ENCODE results near the gene EMP2. TPM values are rescaled to one million over a fixed set of nuclear protein-coding genes. Genes with fewer than 3 reads are reported as not detected.

The EMP2 gene
- total RNA-seq, 4 donors from 2014 or later: 7.9 to 13.5 (median 11.7) TPM

GRCh38 chr16:10495031-10495345 lies 85.4 kb downstream of the EMP2 start:
- H3K4me3 ChIP-seq: no peak overlapping the region
- in situ Hi-C loops (cut with MboI; ENCODE audit: low sequenced_read_pairs in 4 of 4): no loop called here
- no peaks in the 10 kb centered on the region for H3K4me1 ChIP-seq
- DNase-seq (no peak), ATAC-seq (no peak)
- intact Hi-C loops (cut with DNase I; ENCODE audit: low total_unique reads): no loop called here
- no peaks in the 10 kb centered on the region for H3K36me3 ChIP-seq
- H3K27me3 ChIP-seq: no peaks in the 10 kb centered on the region
- no peaks in the 10 kb centered on the region for H3K9me3 ChIP-seq
- TF ChIP-seq POLR2A (IDR thresholded peaks at IDR 0.05) (no peak), CTCF (IDR thresholded peaks at IDR 0.05 in 4 of 5, conservative IDR thresholded peaks at IDR 0.05 in 1 of 5) (no peak)
- H3K27ac ChIP-seq: no peak overlapping the region

GRCh38 chr16:10494343-10495030 lies 85.9 kb downstream of the EMP2 start:
- no peaks in the 10 kb centered on the region for H3K9me3 ChIP-seq
- no peaks in the 10 kb centered on the region for H3K27me3 ChIP-seq
- DNase-seq (no peak), ATAC-seq (no peak)
- no peaks in the 10 kb centered on the region for H3K36me3 ChIP-seq
- no peak overlapping the region for H3K4me3 ChIP-seq
- intact Hi-C loops (cut with DNase I; ENCODE audit: low total_unique reads) (no loop called here), in situ Hi-C loops (cut with MboI; ENCODE audit: low sequenced_read_pairs in 4 of 4) (no loop called here)
- TF ChIP-seq POLR2A (IDR thresholded peaks at IDR 0.05) (no peak), CTCF (IDR thresholded peaks at IDR 0.05 in 4 of 5, conservative IDR thresholded peaks at IDR 0.05 in 1 of 5) (no peak)
- H3K4me1 ChIP-seq: no peaks in the 10 kb centered on the region
- H3K27ac ChIP-seq: no peak overlapping the region

- no peak for TF ChIP-seq CTCF (IDR thresholded peaks at IDR 0.05 in 4 of 5, conservative IDR thresholded peaks at IDR 0.05 in 1 of 5)
- TF ChIP-seq POLR2A (IDR thresholded peaks at IDR 0.05): no peak
- Histone ChIP-seq H3K36me3 (no peaks in the 10 kb centered on the region), H3K4me3 (no peak overlapping the region), H3K4me1 (no peaks in the 10 kb centered on the region), H3K9me3 (no peaks in the 10 kb centered on the region), H3K27me3 (no peaks in the 10 kb centered on the region), H3K27ac (no peak overlapping the region)
- in situ Hi-C loops (cut with MboI; ENCODE audit: low sequenced_read_pairs in 4 of 4): no loop called here
- ATAC-seq (no peak), DNase-seq (no peak)
- intact Hi-C loops (cut with DNase I; ENCODE audit: low total_unique reads): no loop called here
Observed at GRCh38 chr16:10493276-10493675, 87.1 kb downstream of the EMP2 start.

GRCh38 chr16:10490141-10490540 lies 90.3 kb downstream of the EMP2 start:
- H3K27me3 ChIP-seq: no peaks in the 10 kb centered on the region
- no peaks in the 10 kb centered on the region for H3K9me3 ChIP-seq
- in situ Hi-C loops (cut with MboI; ENCODE audit: low sequenced_read_pairs in 4 of 4): no loop called here
- no peak overlapping the region for H3K4me3 ChIP-seq
- no peaks in the 10 kb centered on the region for H3K36me3 ChIP-seq
- no peaks in the 10 kb centered on the region for H3K4me1 ChIP-seq
- no peak for TF ChIP-seq POLR2A (IDR thresholded peaks at IDR 0.05)
- TF ChIP-seq CTCF (IDR thresholded peaks at IDR 0.05 in 4 of 5, conservative IDR thresholded peaks at IDR 0.05 in 1 of 5): no peak
- no peak overlapping the region for H3K27ac ChIP-seq
- ATAC-seq (no peak), DNase-seq (no peak)
- intact Hi-C loops (cut with DNase I; ENCODE audit: low total_unique reads): no loop called here
